Measurements from ENCODE around the gene EEF1A1. TPM values are rescaled to one million over a fixed set of nuclear protein-coding genes. Genes with fewer than 3 reads are reported as not detected.

The EEF1A1 gene
- total and polyA plus RNA-seq, 5 donors = 2,506 to 6,620 (median 4,687) TPM

DNA sequence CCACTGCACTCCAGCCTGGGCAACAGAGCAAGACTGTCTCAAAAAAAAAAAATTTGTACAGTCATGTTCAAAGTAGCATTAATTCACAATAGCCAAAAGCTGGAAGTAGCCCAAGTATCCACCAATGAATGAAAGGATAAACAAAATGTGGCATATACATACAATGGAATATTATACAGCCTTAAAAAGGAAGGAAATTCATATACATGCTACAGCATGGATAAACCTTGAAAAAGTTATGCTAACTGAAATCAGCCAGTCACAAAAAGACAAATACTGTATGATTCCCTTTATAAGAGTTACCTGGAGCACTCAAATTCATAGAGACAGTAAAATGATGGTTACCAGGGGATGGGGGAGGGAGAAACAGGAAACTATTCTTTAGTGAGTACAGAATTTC is 15.7 kb downstream of the EEF1A1 start:
- Histone ChIP-seq H3K27ac (ENCODE audit: low read length) (no peak overlapping the region), H3K9me3 (ENCODE audit: control insufficient read depth, low read length) (no peaks in the 10 kb centered on the region), H3K4me3 (ENCODE audit: low read length) (no peak overlapping the region), H3K27me3 (ENCODE audit: control insufficient read depth, insufficient read depth) (no peaks in the 10 kb centered on the region), H3K4me1 (ENCODE audit: control insufficient read depth, insufficient read depth, low read length) (no peaks in the 10 kb centered on the region)
- intact Hi-C loops (cut with DNase I) = no loop called here
- ATAC-seq (no peak), DNase-seq (no peak)

DNA sequence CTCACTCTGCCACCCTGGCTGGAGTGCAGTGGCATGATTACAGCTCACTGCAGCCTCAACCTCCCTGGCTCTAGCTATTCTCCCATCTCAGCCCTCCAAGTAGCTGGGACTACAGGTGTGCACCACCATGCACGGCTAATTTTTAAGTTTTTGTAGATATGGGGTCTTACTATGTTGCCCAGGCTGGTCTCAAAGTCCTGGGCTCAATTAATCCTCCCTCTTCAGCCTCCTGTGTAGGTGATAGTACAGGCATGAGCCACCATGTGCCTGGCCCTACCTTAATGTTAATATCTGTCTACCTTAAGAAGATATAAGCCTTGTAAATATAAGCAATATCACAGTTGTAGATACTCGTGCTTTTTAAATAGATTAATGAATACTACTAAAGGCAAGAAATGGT is 16.7 kb downstream of the EEF1A1 start:
- DNase-seq = no peak
- no peak for ATAC-seq
- no peaks in the 10 kb centered on the region for H3K27me3 ChIP-seq (ENCODE audit: control insufficient read depth, insufficient read depth)
- H3K4me1 ChIP-seq (ENCODE audit: control insufficient read depth, insufficient read depth, low read length) = no peaks in the 10 kb centered on the region
- H3K27ac ChIP-seq (ENCODE audit: low read length) = no peak overlapping the region
- WGBS = 86% methylated on average over 2 of the region's 2 CpGs
- no peak overlapping the region for H3K4me3 ChIP-seq (ENCODE audit: low read length)
- intact Hi-C loops (cut with DNase I) = no loop called here
- H3K9me3 ChIP-seq (ENCODE audit: control insufficient read depth, low read length) = no peaks in the 10 kb centered on the region

DNA sequence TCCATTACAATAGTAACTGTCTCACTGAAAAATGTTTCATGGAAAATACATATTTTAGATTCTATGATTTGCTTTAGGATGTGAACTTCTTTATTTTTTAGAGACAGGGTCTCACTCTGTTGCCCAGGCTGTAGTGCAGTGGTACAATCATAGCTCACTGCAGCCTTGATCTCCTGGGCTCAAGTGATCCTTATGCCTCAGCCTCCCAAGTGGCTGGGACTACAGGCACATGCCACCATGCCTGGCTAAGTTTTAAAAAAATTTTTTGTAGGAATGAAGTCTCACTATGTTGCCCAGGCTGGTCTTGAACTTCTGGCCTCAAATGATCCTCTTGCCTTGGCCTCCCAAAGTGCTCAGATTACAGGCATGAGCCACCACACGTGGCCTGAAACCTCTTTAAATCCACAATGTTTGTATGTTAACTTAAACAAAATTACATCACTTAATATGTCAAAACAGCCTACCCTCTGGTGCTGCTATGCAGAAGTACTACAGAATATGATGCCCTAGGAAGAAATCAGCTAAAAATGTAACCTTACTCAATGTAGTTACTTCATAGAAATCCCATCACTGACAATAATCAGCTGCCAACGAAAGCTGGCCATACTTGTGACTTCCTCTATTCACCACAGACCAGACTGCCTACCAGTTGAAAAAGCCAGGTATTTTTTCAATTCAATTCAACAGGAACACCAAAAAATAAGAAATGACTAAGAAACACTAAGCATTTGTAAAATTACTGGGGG is 17.6 kb downstream of the EEF1A1 start:
- Histone ChIP-seq H3K4me3 (ENCODE audit: low read length) (no peak overlapping the region), H3K4me1 (ENCODE audit: control insufficient read depth, insufficient read depth, low read length) (no peaks in the 10 kb centered on the region), H3K9me3 (ENCODE audit: control insufficient read depth, low read length) (no peaks in the 10 kb centered on the region), H3K27ac (ENCODE audit: low read length) (no peak overlapping the region), H3K27me3 (ENCODE audit: control insufficient read depth, insufficient read depth) (no peaks in the 10 kb centered on the region)
- DNase-seq (no peak), ATAC-seq (no peak)
- 67% methylated on average over 2 of the region's 2 CpGs for WGBS
- intact Hi-C loops (cut with DNase I) = no loop called here

DNA sequence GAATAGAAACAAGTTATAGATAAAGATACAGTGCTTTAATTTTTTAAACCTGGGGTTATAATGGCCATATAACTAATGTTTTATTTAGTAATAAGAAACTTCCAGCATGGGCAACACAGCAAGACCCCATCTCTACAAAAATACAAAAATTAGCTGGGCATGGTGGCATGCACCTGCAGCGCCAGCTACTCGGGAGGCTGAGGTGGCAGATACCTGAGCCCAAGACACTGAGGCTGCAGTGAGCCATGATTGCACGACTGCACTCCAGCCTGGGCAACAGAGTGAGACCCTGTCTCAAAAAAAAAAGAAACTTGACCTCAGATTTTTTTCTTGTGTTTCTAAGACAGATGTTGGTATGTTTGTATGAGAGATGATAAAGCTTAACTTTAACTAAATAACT is 22.9 kb downstream of the EEF1A1 start:
- H3K9me3 ChIP-seq (ENCODE audit: control insufficient read depth, low read length) = no peaks in the 10 kb centered on the region
- 95% methylated on average over 3 of the region's 3 CpGs for WGBS
- intact Hi-C loops (cut with DNase I) = no loop called here
- H3K27me3 ChIP-seq (ENCODE audit: control insufficient read depth, insufficient read depth) = no peaks in the 10 kb centered on the region
- DNase-seq (no peak), ATAC-seq (no peak)
- no peak overlapping the region for H3K27ac ChIP-seq (ENCODE audit: low read length)
- H3K4me3 ChIP-seq (ENCODE audit: low read length) = no peak overlapping the region
- H3K4me1 ChIP-seq (ENCODE audit: control insufficient read depth, insufficient read depth, low read length) = no peaks in the 10 kb centered on the region

DNA sequence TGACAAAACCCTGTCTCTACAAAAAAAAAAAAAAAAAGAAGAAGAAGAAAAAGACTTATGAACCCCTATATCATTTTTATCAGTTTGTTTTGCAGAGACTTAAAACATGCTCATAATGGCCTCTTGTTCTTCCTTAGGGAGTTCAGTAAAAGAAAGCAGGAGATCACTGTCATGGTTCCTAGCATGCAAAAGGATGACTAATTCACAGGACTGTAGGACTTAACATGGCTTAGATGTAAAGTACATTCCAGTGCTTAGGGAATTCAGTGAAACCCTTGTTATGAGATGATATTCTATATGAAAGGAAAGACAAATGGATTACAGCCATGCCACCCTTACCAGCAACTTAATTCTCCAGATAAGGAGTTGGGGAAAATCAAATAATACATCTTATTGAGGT is 29.5 kb downstream of the EEF1A1 start:
- Histone ChIP-seq H3K4me3 (ENCODE audit: low read length) (no peak overlapping the region), H3K27ac (ENCODE audit: low read length) (no peak overlapping the region), H3K4me1 (ENCODE audit: control insufficient read depth, insufficient read depth, low read length) (no peaks in the 10 kb centered on the region), H3K9me3 (ENCODE audit: control insufficient read depth, low read length) (no peaks in the 10 kb centered on the region), H3K27me3 (ENCODE audit: control insufficient read depth, insufficient read depth) (no peaks in the 10 kb centered on the region)
- no peak for ATAC-seq
- no peak for DNase-seq
- intact Hi-C loops (cut with DNase I) = no loop called here

DNA sequence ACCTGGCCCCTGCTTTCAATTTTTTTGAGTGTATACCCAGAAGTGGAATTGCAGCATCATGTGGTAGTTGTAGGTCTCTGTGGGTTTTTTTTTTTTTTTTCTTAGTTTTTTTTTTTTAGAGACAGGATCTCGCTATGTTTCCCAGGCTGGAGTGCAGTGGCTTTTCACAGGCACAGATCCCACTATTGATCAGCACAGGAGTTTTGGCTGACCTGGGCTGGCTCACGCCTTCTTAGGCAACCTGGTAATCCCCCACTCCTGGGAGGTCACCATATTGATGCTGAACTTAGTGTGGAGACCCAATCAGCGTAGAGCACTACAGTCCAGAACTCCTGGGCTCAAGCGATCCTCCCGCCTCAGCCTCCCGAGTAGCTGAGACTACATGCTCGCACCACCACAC is 33.4 kb downstream of the EEF1A1 start:
- 94% methylated on average over 7 of the region's 7 CpGs for WGBS
- no peaks in the 10 kb centered on the region for H3K9me3 ChIP-seq (ENCODE audit: control insufficient read depth, low read length)
- no peaks in the 10 kb centered on the region for H3K27me3 ChIP-seq (ENCODE audit: control insufficient read depth, insufficient read depth)
- intact Hi-C loops (cut with DNase I) = no loop called here
- no peak overlapping the region for H3K4me3 ChIP-seq (ENCODE audit: low read length)
- ATAC-seq = no peak
- no peaks in the 10 kb centered on the region for H3K4me1 ChIP-seq (ENCODE audit: control insufficient read depth, insufficient read depth, low read length)
- DNase-seq = no peak
- H3K27ac ChIP-seq (ENCODE audit: low read length) = no peak overlapping the region

DNA sequence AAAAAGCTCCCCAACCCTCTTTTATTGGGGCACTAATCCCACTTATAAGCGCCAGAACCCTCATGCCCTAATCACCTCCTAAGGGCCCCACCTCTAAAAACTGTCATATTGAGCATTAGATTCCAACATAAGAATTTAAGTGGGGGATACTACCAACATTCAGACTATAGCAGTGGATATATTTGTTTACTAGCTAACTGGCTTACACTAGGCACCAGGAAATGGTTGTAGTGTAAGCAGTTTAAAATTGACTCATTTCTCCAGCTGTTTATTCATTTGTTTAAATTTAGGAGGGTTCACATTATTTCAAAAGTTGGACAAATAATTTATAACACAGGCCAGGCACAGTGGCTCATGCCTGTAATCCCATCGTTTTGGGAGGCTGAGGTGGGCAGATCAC is 36.4 kb downstream of the EEF1A1 start:
- Histone ChIP-seq H3K9me3 (ENCODE audit: control insufficient read depth, low read length) (no peaks in the 10 kb centered on the region), H3K27me3 (ENCODE audit: control insufficient read depth, insufficient read depth) (no peaks in the 10 kb centered on the region), H3K27ac (ENCODE audit: low read length) (no peak overlapping the region), H3K4me3 (ENCODE audit: low read length) (no peak overlapping the region), H3K4me1 (ENCODE audit: control insufficient read depth, insufficient read depth, low read length) (no peaks in the 10 kb centered on the region)
- no peak for DNase-seq
- intact Hi-C loops (cut with DNase I) = no loop called here
- no peak for ATAC-seq
- 94% methylated on average over 2 of the region's 2 CpGs for WGBS

DNA sequence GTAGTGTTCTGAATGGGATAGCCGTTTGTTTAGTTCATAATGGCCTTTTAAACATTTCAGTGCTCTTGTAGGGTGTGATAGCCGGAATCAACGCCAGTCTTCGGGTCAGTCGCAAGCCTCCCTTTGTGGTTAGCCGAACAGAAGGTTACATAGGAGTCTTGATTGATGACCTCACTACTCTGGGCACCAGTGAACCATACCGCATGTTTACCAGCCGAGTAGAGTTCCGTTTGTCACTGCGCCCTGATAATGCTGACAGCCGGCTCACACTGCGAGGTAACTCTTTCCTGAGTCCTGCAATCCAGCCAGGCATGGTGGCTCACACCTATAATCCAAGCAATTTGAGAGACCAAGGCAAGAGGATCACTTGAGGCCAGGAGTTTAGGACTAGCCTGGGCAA is 38.9 kb downstream of the EEF1A1 start:
- Histone ChIP-seq H3K27me3 (ENCODE audit: control insufficient read depth, insufficient read depth) (no peaks in the 10 kb centered on the region), H3K9me3 (ENCODE audit: control insufficient read depth, low read length) (no peaks in the 10 kb centered on the region), H3K4me3 (ENCODE audit: low read length) (no peak overlapping the region), H3K27ac (ENCODE audit: low read length) (no peak overlapping the region), H3K4me1 (ENCODE audit: control insufficient read depth, insufficient read depth, low read length) (no peaks in the 10 kb centered on the region)
- intact Hi-C loops (cut with DNase I) = no loop called here
- ATAC-seq = no peak
- DNase-seq = no peak
- whole genome bisulfite sequencing = 88% methylated on average over 12 of the region's 12 CpGs

DNA sequence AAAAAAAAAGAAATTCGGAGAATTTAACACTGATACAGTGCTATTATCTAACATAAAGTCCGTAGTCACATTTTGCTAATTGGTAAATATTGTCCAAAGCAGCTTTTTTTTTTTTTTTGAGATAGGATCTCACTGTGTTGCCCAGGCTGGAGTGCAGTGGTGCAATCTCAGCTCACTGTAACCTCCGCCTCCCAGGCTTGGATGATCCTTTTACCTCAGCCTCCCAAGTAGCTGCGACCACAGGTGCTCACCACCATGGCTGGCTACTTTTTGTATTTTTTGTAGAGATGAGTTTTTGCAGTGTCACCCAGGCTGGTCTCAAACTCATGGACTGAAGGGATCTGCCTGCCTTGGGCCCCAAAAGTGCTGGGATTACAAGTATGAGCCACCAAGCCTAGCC is 43.4 kb downstream of the EEF1A1 start:
- Histone ChIP-seq H3K27ac (ENCODE audit: low read length) (no peak overlapping the region), H3K27me3 (ENCODE audit: control insufficient read depth, insufficient read depth) (no peaks in the 10 kb centered on the region), H3K4me3 (ENCODE audit: low read length) (no peak overlapping the region), H3K4me1 (ENCODE audit: control insufficient read depth, insufficient read depth, low read length) (no peaks in the 10 kb centered on the region), H3K9me3 (ENCODE audit: control insufficient read depth, low read length) (no peaks in the 10 kb centered on the region)
- intact Hi-C loops (cut with DNase I) = loop anchor here in 1 of 4 donors (10.0 kb wide), 1 partner anchor 157 kb away; no protein-coding TSS in a partner anchor
- DNase-seq (no peak), ATAC-seq (no peak)
- WGBS = 97% methylated on average over 4 of the region's 4 CpGs

DNA sequence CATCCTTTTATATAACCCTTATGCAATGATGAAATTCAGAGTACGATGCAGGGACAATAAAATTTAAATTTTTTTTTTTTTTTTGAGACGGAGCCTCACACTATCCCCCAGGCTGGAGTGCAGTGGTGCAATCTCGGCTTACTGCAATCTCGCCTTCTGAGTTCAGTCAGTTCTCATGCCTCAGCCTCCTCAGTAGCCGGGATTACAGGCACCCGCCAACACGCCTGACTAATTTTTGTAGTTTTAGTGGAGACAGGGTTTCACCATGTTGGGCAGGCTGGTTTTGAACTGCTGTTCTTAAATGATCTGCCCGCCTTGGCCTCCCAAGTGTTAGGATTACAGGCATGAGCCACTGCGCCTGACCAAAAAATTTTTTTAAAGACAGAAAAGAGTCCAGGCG is 44.1 kb downstream of the EEF1A1 start:
- H3K9me3 ChIP-seq (ENCODE audit: control insufficient read depth, low read length) = no peaks in the 10 kb centered on the region
- intact Hi-C loops (cut with DNase I) = loop anchor here in 1 of 4 donors (10.0 kb wide), 1 partner anchor 158 kb away; no protein-coding TSS in a partner anchor
- no peak overlapping the region for H3K27ac ChIP-seq (ENCODE audit: low read length)
- H3K4me3 ChIP-seq (ENCODE audit: low read length) = no peak overlapping the region
- 96% methylated on average over 10 of the region's 10 CpGs for WGBS
- DNase-seq = no peak
- ATAC-seq = no peak
- H3K4me1 ChIP-seq (ENCODE audit: control insufficient read depth, insufficient read depth, low read length) = no peaks in the 10 kb centered on the region
- H3K27me3 ChIP-seq (ENCODE audit: control insufficient read depth, insufficient read depth) = no peaks in the 10 kb centered on the region

DNA sequence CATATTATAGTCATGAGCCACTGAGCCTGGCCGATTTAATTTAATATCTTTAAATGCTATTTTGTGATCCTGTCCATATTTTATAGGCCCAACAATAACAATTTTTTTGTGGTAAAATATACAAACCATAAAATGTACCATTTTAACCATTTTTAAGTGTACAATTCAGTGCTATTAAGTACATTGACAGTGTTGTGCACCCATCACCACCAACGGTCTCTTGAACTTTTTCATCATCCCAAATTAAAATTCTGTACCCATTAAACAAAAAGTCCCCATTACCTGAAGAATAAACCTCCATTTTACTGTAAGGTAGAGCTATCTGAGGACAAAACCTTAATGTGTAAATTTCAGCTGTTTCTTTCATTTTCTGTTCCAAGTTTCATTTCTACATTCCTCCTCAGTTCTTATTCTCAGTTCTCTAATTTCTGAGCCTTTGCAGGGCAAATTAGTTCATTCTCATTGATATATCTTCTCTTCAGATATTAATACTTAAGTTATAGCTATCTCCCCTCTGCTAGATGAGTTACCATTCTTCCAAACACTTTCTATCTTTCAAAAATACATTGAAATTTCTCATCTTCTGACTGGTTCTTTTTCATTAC is 49.0 kb downstream of the EEF1A1 start:
- DNase-seq (no peak), ATAC-seq (no peak)
- Histone ChIP-seq H3K4me3 (ENCODE audit: low read length) (no peak overlapping the region), H3K9me3 (ENCODE audit: control insufficient read depth, low read length) (no peaks in the 10 kb centered on the region), H3K4me1 (ENCODE audit: control insufficient read depth, insufficient read depth, low read length) (no peaks in the 10 kb centered on the region), H3K27ac (ENCODE audit: low read length) (no peak overlapping the region), H3K27me3 (ENCODE audit: control insufficient read depth, insufficient read depth) (no peaks in the 10 kb centered on the region)
- intact Hi-C loops (cut with DNase I) = loop anchor here in 1 of 4 donors (10.0 kb wide), 1 partner anchor 163 kb away; no protein-coding TSS in a partner anchor
- WGBS = 85% methylated on average over 2 of the region's 2 CpGs
